ENCODE measurements around the gene NUMB. TPM values are rescaled to one million over a fixed set of nuclear protein-coding genes. Genes with fewer than 3 reads are reported as not detected.

NUMB gene
- total and polyA plus RNA-seq, 4 donors, result 39.4 to 100 (median 87.8) TPM

GRCh38 chr14:73339206-73339605, 119.1 kb downstream of the NUMB start:
- Histone ChIP-seq H3K4me1 (ENCODE audit: control insufficient read depth in 5 of 5, insufficient read depth in 5 of 5, low read length in 5 of 5) (peaks cover 0 to 3% (median 0%) of the 10 kb centered on the region in 5 donors), H3K27me3 (ENCODE audit: control insufficient read depth in 3 of 3, insufficient read depth in 3 of 3, low read length in 2 of 3) (no peaks in the 10 kb centered on the region), H3K36me3 (ENCODE audit: control insufficient read depth in 4 of 4, insufficient read depth in 4 of 4, low read length in 4 of 4) (peaks cover 0 to 5% (median 2%) of the 10 kb centered on the region in 4 donors), H3K9me3 (ENCODE audit: control insufficient read depth in 4 of 4, insufficient read depth in 3 of 4, low read length in 3 of 4) (no peaks in the 10 kb centered on the region), H3K27ac (ENCODE audit: low read depth in 1 of 2, low read length in 1 of 2) (no peak overlapping the region), H3K9ac (ENCODE audit: insufficient read depth in 1 of 2, low read length in 2 of 2) (no peak overlapping the region), H3K4me3 (no peak overlapping the region)
- no peak for ATAC-seq (ENCODE audit: insufficient read depth, low FRiP score)
- no peak for DNase-seq
- TF ChIP-seq CTCF (IDR thresholded peaks at IDR 0.05; ENCODE audit: control extremely low read depth, extremely low read depth), result no peak

DNA sequence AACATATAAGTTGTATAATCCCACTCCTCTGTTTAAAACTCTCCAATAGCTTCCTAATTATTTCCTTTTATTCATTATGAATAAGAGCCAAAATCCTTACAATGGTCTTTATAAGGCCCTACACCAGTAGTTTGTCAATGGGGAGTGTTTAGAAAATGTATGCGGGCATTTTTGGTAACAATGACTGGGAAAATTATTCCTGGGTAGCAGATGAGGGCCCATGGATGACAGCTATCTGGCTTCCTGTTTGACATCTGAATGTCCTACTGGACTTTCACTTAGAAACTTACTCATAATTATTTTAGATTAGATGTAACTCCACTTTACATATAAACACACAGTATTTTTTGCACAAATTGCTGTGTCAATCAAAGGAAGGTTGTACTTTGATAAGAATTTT, 119.8 kb downstream of the NUMB start:
- no peaks in the 10 kb centered on the region for H3K27me3 ChIP-seq (ENCODE audit: control insufficient read depth in 3 of 3, insufficient read depth in 3 of 3, low read length in 2 of 3)
- ATAC-seq (ENCODE audit: insufficient read depth, low FRiP score) (no peak), DNase-seq (no peak)
- H3K27ac ChIP-seq (ENCODE audit: low read depth in 1 of 2, low read length in 1 of 2), result no peak overlapping the region
- H3K36me3 ChIP-seq (ENCODE audit: control insufficient read depth in 4 of 4, insufficient read depth in 4 of 4, low read length in 4 of 4), result peaks cover 0 to 5% (median 2%) of the 10 kb centered on the region in 4 donors
- H3K9me3 ChIP-seq (ENCODE audit: control insufficient read depth in 4 of 4, insufficient read depth in 3 of 4, low read length in 3 of 4), result no peaks in the 10 kb centered on the region
- 87 to 91% methylated on average over 1 of the region's 1 CpG for WGBS, 2 donors
- no peak for TF ChIP-seq CTCF (IDR thresholded peaks at IDR 0.05; ENCODE audit: control extremely low read depth, extremely low read depth)
- no peak overlapping the region for H3K4me3 ChIP-seq
- H3K9ac ChIP-seq (ENCODE audit: insufficient read depth in 1 of 2, low read length in 2 of 2), result no peak overlapping the region
- peaks cover 0 to 3% (median 0%) of the 10 kb centered on the region in 5 donors for H3K4me1 ChIP-seq (ENCODE audit: control insufficient read depth in 5 of 5, insufficient read depth in 5 of 5, low read length in 5 of 5)

GRCh38 chr14:73333031-73333430, 125.3 kb downstream of the NUMB start:
- DNase-seq, result no peak
- Histone ChIP-seq H3K9ac (ENCODE audit: insufficient read depth in 1 of 2, low read length in 2 of 2) (no peak overlapping the region), H3K4me3 (no peak overlapping the region), H3K27me3 (ENCODE audit: control insufficient read depth in 3 of 3, insufficient read depth in 3 of 3, low read length in 2 of 3) (no peaks in the 10 kb centered on the region), H3K36me3 (ENCODE audit: control insufficient read depth in 4 of 4, insufficient read depth in 4 of 4, low read length in 4 of 4) (peaks cover 0 to 2% (median 0%) of the 10 kb centered on the region in 4 donors), H3K4me1 (ENCODE audit: control insufficient read depth in 5 of 5, insufficient read depth in 5 of 5, low read length in 5 of 5) (peaks cover 0 to 2% (median 0%) of the 10 kb centered on the region in 5 donors), H3K27ac (ENCODE audit: low read depth in 1 of 2, low read length in 1 of 2) (no peak overlapping the region), H3K9me3 (ENCODE audit: control insufficient read depth in 4 of 4, insufficient read depth in 3 of 4, low read length in 3 of 4) (no peaks in the 10 kb centered on the region)
- TF ChIP-seq CTCF (IDR thresholded peaks at IDR 0.05; ENCODE audit: control extremely low read depth, extremely low read depth), result no peak
- ATAC-seq (ENCODE audit: insufficient read depth, low FRiP score), result no peak
- WGBS, 2 donors, result 96% methylated on average over 2 of the region's 2 CpGs

DNA sequence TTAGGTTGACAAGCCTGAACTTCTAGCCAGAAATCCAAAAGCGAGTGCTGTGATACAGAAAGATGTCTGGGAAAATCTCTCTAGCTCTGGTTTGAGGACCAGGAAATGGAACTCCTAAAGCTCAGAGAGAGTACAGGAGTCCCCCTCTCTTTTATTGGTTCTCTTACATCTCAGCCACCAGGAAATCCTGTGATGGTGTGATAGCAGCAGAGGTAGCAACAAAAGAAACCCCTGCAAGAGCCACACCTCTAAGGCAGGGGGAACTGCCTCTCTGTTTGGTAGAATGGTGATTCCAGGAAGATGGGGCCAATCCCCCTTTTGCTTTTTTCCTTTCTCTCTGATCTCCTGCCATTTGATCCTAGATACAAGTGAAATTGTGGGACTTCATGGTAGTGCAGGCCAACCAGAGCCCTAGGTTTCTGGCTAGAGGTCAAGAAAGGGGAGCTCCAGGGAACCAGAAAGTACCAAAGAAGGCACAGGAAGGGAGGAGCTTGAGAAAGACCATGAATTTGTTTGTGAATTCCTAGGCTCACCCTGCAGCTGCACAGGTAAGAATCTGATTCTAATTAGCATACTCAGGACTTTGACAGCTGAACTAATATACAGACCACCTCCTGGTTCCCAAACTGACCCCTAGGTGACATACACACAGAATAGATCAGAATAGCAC, 132.6 kb downstream of the NUMB start:
- H3K4me3 ChIP-seq, result no peak overlapping the region
- no peaks in the 10 kb centered on the region for H3K9me3 ChIP-seq (ENCODE audit: control insufficient read depth in 4 of 4, insufficient read depth in 3 of 4, low read length in 3 of 4)
- ATAC-seq (ENCODE audit: insufficient read depth, low FRiP score) (no peak), DNase-seq (no peak)
- no peak overlapping the region for H3K27ac ChIP-seq (ENCODE audit: low read depth in 1 of 2, low read length in 1 of 2)
- no peaks in the 10 kb centered on the region for H3K27me3 ChIP-seq (ENCODE audit: control insufficient read depth in 3 of 3, insufficient read depth in 3 of 3, low read length in 2 of 3)
- H3K36me3 ChIP-seq (ENCODE audit: control insufficient read depth in 4 of 4, insufficient read depth in 4 of 4, low read length in 4 of 4), result peaks cover 0 to 3% (median 1%) of the 10 kb centered on the region in 4 donors
- 88 to 89% methylated on average over 1 of the region's 1 CpG for WGBS, 2 donors
- H3K4me1 ChIP-seq (ENCODE audit: control insufficient read depth in 5 of 5, insufficient read depth in 5 of 5, low read length in 5 of 5), result peaks cover 0 to 9% (median 3%) of the 10 kb centered on the region in 5 donors
- TF ChIP-seq CTCF (IDR thresholded peaks at IDR 0.05; ENCODE audit: control extremely low read depth, extremely low read depth), result no peak
- no peak overlapping the region for H3K9ac ChIP-seq (ENCODE audit: insufficient read depth in 1 of 2, low read length in 2 of 2)
